HT-29 (cell line): Measurements from ENCODE around the gene NASP. TPM values are rescaled to one million over a fixed set of nuclear protein-coding genes. Genes with fewer than 3 reads are reported as not detected.

ENCODE experiments used
- DNase-seq: peaks from one replicate; pipeline ENCODE4 v3.0.0-alpha.2; 2015; ENCODE audit warnings: low spot score
- total RNA-seq: library from RNA; depleted of rRNA; stranded (reverse); fragments of >200 nt; shearing (Covaris generic); gene quantifications from 2 replicates; pipeline ENCODE4 v1.2.3, GENCODE V29; 2014; rRNA removed

NASP gene
- total RNA-seq = 100 and 105 TPM in 2 replicates

- peak; percentile 94 for DNase-seq
Measured at GRCh38 chr1:45583666-45584350, at the start of gene NASP. Gene NASP, plus strand, starts transcription at chr1:45584041. Its CDS starts 106 bp downstream, at chr1:45584147.

DNA sequence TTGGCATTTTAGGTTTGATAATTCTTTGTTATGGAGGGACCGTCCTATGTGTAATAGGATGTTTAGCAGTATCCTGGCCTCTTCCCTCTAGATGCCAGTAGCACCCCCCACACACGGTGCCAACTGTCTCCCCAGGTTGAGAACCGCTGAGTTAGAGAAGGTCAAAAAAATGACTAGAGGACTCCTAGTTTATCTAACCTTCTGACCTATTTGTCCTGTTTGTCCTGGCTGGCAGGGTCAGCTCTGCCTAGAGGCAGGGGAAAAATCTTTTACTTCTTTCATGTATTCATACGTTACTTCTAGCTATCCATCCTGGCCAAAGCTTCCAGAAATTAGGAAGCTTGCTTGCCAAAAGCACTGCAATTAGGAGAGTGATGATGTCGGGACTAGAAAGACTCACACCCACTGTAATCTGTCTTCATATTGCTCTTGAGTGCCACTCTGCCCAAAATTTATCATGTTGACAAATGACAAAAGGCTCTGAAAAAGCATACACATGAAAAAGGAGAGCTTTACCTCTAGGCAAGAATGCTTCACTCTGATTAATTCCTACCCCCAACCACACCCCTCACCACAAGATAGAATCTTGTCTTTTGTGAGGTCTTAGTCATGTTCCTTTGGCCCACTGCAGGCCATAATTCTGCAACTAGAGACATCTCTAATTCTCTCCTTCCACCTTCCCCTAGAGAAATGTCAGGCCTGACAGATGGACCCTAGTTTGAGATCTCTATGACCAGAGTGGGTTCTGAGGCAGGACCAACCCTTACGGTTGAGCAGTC lies 47.7 kb upstream of the NASP start:
- no peak for DNase-seq

GRCh38 chr1:45536886-45537285 lies 47.0 kb upstream of the NASP start:
- DNase-seq = no peak

GRCh38 chr1:45541193-45541592 lies 42.6 kb upstream of the NASP start:
- no peak for DNase-seq

DNA sequence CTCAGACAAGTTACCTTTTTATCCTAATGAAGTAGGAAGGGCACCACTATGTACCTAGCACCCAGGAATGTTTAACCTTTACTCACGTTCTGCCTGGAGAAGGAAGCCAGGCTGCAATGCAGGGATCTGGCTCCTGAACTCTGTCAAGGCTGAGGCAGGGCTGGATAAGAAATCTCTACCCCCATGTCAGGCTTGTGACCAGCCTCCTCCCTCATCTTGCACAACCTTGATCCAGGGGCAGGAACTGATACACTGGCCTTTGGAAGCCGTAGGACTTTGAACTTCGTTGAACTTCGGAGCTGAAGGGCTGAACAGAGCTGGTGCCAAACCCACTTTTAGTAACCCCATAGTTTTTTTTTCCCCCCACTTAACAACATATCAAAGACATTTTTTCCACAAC lies 41.2 kb upstream of the NASP start:
- DNase-seq = peak; percentile 27

GRCh38 chr1:45543581-45544417 lies 40.0 kb upstream of the NASP start:
- DNase-seq = no peak

GRCh38 chr1:45544530-45544929 lies 39.3 kb upstream of the NASP start:
- no peak for DNase-seq

DNA sequence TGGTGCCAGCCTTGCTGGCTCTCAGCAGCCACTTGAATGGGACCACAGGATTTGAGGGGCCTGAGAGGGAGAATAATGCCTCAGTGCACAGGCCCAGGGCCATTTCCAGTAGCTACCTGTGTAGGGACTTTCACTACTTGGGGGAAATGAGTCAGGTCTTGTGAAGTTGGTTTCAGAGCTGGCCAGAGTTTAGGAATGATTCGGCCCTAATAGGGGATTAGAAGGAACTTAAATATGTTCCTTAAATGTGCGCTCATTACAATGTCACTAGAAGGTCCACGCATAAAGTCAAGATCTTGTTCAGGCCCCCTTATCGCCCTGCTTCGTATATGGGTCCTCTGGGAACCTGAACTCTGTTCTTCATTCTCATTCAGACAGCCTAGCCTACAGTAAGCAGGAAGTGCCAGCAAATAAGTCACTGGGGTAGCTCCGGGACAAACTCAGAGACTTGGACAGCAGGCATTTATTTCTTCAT lies 38.8 kb upstream of the NASP start:
- DNase-seq = no peak

GRCh38 chr1:45545553-45546310 lies 38.1 kb upstream of the NASP start:
- DNase-seq = no peak

GRCh38 chr1:45550401-45551351 lies 33.2 kb upstream of the NASP start, which contains the start of gene AKR1A1:
Gene AKR1A1, plus strand, starts transcription at chr1:45550826. Its CDS starts 10,969 bp downstream, at chr1:45561795.
- peak; percentile 97 for DNase-seq

GRCh38 chr1:45551684-45552083 lies 32.2 kb upstream of the NASP start:
- no peak for DNase-seq

DNA sequence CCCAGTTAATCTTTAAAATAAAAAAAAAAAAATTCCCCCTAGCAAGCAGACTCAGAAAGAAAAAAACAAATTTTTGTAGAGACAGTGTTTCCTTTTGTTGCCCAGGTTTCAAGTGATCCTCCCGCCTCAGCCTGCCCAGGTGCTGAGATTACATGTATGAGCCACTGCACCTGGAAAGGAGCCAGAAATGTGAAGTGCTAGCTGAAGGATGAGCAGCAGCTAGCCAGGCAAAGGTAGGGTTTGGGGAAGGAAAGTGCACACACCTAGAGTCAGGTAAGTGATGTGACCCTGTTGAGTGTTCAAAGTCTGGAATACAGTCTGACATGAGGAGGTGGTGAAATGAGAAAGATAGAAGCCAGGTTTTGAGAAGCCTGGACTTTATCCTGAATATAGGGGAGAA lies 31.5 kb upstream of the NASP start:
- peak; percentile 59 for DNase-seq

- DNase-seq = no peak
Measured at GRCh38 chr1:45554198-45554597, 29.6 kb upstream of the NASP start.

- DNase-seq = peak; percentile 29
Measured at GRCh38 chr1:45557422-45557944, 26.4 kb upstream of the NASP start.

DNA sequence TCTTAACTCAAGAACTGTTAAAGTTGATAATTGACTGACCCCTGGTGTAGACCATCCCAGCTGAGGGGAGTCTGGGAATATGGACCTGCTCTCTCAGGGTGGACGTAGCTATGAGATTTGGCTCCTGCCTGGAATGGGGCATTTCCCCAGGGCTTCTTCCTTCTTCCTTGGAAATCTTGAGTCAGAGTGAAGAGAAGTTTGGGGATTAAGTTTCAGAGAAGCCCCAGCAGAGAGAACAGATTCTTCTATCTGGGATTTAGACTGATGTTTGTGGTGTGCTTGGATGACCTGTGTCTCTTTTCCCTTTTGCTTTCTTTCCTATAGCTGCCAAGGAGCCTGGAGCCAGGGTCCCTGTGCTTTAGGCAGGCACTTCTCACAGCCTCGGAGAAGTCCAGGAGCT lies 20.0 kb upstream of the NASP start:
- no peak for DNase-seq

- peak; percentile 28 for DNase-seq
Measured at GRCh38 chr1:45566722-45567121, 17.1 kb upstream of the NASP start.

DNA sequence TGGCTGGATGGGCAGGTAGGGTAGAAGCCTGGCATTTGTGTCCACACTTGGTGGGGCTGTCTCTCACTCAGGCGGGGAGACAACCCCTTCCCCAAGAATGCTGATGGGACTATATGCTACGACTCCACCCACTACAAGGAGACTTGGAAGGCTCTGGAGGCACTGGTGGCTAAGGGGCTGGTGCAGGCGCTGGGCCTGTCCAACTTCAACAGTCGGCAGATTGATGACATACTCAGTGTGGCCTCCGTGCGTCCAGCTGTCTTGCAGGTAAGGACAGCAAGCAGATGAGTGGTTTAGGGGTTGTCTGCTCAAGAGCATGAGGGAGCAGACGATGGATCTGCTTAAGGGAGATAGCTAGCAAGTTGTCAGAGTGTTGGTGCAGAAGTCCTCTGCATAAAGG lies 15.9 kb upstream of the NASP start:
- DNase-seq = no peak

GRCh38 chr1:45568421-45568820 lies 15.4 kb upstream of the NASP start:
- no peak for DNase-seq

- DNase-seq = no peak
Measured at GRCh38 chr1:45569571-45569961, 14.3 kb upstream of the NASP start.
